NB4 (cell line): ENCODE measurements around the gene PCSK6.

ENCODE experiments used
- DNase-seq: peaks from one replicate; pipeline ENCODE4 v3.0.0; 2010; ENCODE audit warnings: low read depth
- H3K4me3 ChIP-seq: one replicate; pipeline ENCODE4 v1.5.1; 2011; ENCODE audit warnings: mild to moderate bottlenecking, low read depth, low read length, moderate library complexity
- MYC ChIP-seq: IDR thresholded peaks from 2 replicates; pipeline ENCODE4 v1.6.1; 2011; ENCODE audit warnings: low read depth, low read length
- POLR2A ChIP-seq: IDR thresholded peaks from 2 replicates; pipeline ENCODE4 v1.6.1; 2011; ENCODE audit warnings: mild to moderate bottlenecking; ENCODE audit not compliant: insufficient read length; ENCODE audit errors: extremely low read depth
- TF ChIP-seq, protein P1 (sequence below): IDR thresholded peaks from 2 replicates; pipeline ENCODE4 v1.6.1; 2011; ENCODE audit warnings: low read depth, low read length
- TF ChIP-seq, protein P2 (sequence below): IDR thresholded peaks from one replicate; pipeline ENCODE4 v1.5.1; 2012; ENCODE audit warnings: low read depth, low read length

The PCSK6 gene

DNA sequence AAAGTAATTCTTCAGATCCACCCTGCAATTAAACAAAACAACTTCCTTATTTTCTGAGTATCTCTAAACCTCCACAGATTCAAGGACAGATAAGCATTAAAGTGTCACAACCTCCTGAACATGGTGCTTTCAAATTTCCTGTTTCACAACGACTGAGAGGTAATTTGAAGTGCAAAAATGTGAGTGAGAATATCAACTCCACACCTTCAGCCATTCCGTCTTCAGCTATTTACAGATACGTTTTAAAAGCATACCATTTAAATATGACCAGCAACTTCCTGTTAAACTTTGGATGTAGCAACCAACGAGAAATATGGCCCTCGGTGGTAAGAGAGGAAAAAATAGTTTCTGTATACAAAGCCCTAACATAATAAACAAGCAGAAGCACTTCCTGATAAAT, 32.1 kb upstream of the PCSK6 start:
- H3K4me3 ChIP-seq = peak overlapping the region; percentile 30

DNA sequence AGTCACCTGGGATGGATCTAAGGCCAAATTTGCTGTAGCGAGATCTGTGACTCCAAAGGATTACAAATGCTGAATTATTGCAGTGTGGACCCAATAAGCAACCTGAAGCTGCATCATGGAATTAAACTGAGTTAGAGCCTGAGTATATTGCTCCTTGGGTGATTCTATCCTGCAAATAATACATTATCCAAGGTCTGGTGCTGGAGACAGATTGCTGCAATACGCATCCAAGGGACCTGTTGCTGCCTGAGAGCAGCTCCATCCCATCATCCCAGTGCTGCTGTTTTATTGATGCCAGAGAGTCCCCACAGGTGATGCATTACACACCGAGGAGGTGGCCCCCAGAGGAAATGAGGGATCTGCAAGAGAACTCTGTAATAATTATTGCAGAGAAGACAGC, 31.6 kb upstream of the PCSK6 start:
- TF ChIP-seq MYC (no peak), POLR2A (no peak)
- TF ChIP-seq, protein P1, sequence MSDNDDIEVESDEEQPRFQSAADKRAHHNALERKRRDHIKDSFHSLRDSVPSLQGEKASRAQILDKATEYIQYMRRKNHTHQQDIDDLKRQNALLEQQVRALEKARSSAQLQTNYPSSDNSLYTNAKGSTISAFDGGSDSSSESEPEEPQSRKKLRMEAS = no peak
- TF ChIP-seq, protein P2, sequence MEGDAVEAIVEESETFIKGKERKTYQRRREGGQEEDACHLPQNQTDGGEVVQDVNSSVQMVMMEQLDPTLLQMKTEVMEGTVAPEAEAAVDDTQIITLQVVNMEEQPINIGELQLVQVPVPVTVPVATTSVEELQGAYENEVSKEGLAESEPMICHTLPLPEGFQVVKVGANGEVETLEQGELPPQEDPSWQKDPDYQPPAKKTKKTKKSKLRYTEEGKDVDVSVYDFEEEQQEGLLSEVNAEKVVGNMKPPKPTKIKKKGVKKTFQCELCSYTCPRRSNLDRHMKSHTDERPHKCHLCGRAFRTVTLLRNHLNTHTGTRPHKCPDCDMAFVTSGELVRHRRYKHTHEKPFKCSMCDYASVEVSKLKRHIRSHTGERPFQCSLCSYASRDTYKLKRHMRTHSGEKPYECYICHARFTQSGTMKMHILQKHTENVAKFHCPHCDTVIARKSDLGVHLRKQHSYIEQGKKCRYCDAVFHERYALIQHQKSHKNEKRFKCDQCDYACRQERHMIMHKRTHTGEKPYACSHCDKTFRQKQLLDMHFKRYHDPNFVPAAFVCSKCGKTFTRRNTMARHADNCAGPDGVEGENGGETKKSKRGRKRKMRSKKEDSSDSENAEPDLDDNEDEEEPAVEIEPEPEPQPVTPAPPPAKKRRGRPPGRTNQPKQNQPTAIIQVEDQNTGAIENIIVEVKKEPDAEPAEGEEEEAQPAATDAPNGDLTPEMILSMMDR = no peak
- H3K4me3 ChIP-seq = peak overlapping the region; percentile 11
- DNase-seq = no peak

More for the DNA sequence above, 32.1 kb upstream of the PCSK6 start:
- DNase-seq = peak; percentile 96
- peak; percentile 68; the same call in 1 of the 2 replicates for TF ChIP-seq MYC
- TF ChIP-seq, protein P1 = no peak

DNA sequence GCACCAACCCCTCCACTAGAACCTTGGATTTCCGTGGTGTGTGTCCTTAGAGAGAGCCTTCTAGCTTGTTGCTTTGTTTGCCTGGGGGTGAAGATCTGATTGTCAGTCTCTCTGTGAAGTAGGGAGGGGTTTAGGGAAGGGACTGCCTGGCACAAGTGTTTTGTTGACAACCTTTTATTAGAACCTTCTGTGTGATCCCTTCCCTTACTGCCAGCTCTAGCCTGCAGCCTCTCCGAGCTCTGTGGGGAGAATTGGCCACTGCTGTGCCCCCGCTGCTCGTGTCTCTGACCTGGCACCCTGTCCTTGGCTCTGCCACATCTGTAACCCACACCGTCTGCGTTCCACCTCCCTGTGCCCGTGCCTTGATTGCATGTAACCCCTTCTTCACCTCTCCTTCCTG, 30.9 kb upstream of the PCSK6 start:
- no peak overlapping the region for H3K4me3 ChIP-seq
- DNase-seq = no peak
- TF ChIP-seq POLR2A (no peak), MYC (no peak)
- TF ChIP-seq, protein P1 = no peak
- TF ChIP-seq, protein P2 = no peak

DNA sequence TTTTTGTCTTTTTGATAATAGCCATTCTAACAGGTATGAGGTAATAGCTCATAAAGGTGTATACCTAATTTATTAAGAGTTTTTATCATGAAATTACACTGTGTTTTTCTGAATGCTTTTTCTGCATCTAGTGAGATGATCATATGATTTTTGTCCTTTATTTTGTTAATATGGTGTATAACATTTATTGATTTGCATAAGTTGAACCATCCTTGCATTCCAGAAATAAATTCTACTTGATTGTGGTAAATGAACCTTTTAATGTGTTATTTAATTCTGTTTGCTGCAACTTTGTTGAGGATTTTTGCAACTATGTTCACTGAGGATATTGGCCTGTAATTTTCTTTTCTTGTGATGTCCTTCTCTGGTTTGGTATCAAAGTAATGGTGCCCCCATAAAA, 28.0 kb upstream of the PCSK6 start:
- no peak for DNase-seq
- no peak overlapping the region for H3K4me3 ChIP-seq
- TF ChIP-seq, protein P2 = no peak
- TF ChIP-seq POLR2A (no peak), MYC (no peak)
- TF ChIP-seq, protein P1 = no peak

DNA sequence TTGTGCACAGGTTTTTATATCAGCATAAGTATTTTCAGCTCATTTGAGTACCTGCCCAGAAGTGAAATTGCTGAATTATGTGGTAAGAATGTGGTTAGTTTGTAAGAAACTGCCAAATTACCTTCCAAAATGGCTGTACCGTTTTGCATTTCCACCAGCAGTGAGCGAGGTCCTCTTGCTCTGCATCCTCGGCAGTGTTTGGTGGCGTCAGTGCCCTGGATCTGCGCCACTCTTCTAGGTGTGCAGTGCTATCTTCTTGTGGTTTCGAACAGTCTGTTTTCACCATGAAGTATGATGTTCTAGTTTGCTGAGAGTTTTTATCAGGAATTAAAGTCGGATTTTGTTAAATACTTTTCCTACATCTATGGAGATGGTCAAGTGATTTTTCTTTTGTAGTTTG, 24.8 kb upstream of the PCSK6 start:
- DNase-seq = no peak
- TF ChIP-seq, protein P1 = no peak
- TF ChIP-seq POLR2A (no peak), MYC (no peak)
- H3K4me3 ChIP-seq = no peak overlapping the region

DNA sequence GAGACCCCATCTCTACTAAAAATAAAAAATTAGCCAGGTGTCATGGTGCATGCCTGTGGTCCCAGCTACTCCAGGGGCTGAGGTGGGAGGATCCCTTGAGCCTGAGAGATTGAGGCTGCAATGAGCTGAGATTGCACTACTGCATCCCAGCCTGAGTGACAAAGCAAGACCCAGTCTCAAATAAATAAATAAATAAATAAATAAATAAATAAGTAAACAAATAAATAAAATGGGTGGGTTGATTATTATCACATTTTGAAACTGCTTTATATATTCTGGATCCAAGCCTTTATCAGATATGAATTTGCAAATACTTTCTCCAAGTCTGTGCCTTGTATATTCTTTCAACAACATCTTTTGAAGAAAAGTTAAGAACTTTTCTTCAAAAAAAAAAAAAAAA, 22.2 kb upstream of the PCSK6 start:
- no peak for DNase-seq
- no peak overlapping the region for H3K4me3 ChIP-seq
- TF ChIP-seq, protein P2 = no peak
